ENCODE measurements around the gene KCTD19.

GRCh38 chr16:67255553-67256221, 70.9 kb downstream of the KCTD19 start:
- no peak for TF ChIP-seq CTCF (IDR thresholded peaks at IDR 0.05 in 8 of 11, conservative IDR thresholded peaks at IDR 0.05 in 3 of 11)
- no peak for TF ChIP-seq POLR2AphosphoS5 (IDR thresholded peaks at IDR 0.05)
- no peak for TF ChIP-seq POLR2A (IDR thresholded peaks at IDR 0.05)
